Sigmoid colon (tissue), 7 donors: ENCODE measurements around the gene IRS4. TPM values are rescaled to one million over a fixed set of nuclear protein-coding genes. Genes with fewer than 3 reads are reported as not detected.
A peak's percentile ranks its signal among the peaks of the same experiment; 100 is the strongest.

Experiments used
- DNase-seq: peaks from one replicate; pipeline ENCODE4 v3.0.0-alpha.2; 2019
- H3K27ac ChIP-seq, 4 donors: fragments of 200-600 bp; sonication (generic); one replicate each; pipeline ENCODE4 v1.5.1; 2016 to 2019; ENCODE audit warnings: mild to moderate bottlenecking in 1 of 4
- H3K27me3 ChIP-seq, 3 donors: fragments of 200-600 bp; sonication (generic); one replicate each; pipeline ENCODE4 v1.5.1; 2019; ENCODE audit warnings: mild to moderate bottlenecking in 1 of 3
- H3K36me3 ChIP-seq, 4 donors: fragments of 200-600 bp; sonication (generic); one replicate each; pipeline ENCODE4 v1.5.1; 2016 to 2019
- H3K4me1 ChIP-seq, 4 donors: fragments of 200-600 bp; sonication (generic); one replicate each; pipeline ENCODE4 v1.5.1; 2017 to 2019
- H3K4me3 ChIP-seq, 4 donors: fragments of 200-600 bp; sonication (generic); one replicate each; pipeline ENCODE4 v1.5.1; 2017 to 2019; ENCODE audit warnings: mild to moderate bottlenecking in 2 of 4, moderate library complexity in 1 of 4
- H3K9me3 ChIP-seq, 4 donors: fragments of 200-600 bp in 3 of 4; sonication (generic) in 3 of 4; one replicate each; pipeline versions ENCODE4 v1.5.1 to v1.6.1; 2013 to 2019
- CTCF ChIP-seq, 4 experiments: fragments of 450-650 bp in 3 of 4; fragments of 200-600 bp in 1 of 4; IDR thresholded peaks; one replicate each; pipeline ENCODE4 v1.5.1; 2016 to 2019; ENCODE audit warnings: antibody characterized with exemption in 4 of 4, mild to moderate bottlenecking in 3 of 4, moderate library complexity in 2 of 4
- EP300 ChIP-seq, 4 donors: sonication (generic); formaldehyde crosslinking; IDR thresholded peaks; one replicate each; pipeline ENCODE4 v1.6.1; 2017; ENCODE audit warnings: antibody characterized with exemption in 4 of 4
- POLR2A ChIP-seq, 2 donors: fragments of 450-650 bp; IDR thresholded peaks; one replicate each; pipeline ENCODE4 v1.6.1; 2016; ENCODE audit warnings: antibody characterized with exemption in 2 of 2, mild to moderate bottlenecking in 2 of 2, moderate library complexity in 2 of 2
- POLR2AphosphoS5 ChIP-seq, 4 donors: sonication (generic); formaldehyde crosslinking; IDR thresholded peaks; one replicate each; pipeline ENCODE4 v1.6.1; 2017; ENCODE audit warnings: antibody characterized with exemption in 4 of 4
- WGBS, 2 donors: extraction: QIAGEN DNeasy Blood & Tissue Kit; methylation state at CpG; one replicate each; pipeline ENCODE4 v1.1.7; 2013; 5-methylcytosine and 5-hydroxymethylcytosine counted together
- intact Hi-C: fragments of 100-400 bp; cut with DNase I; formaldehyde crosslinking; loops from one replicate; pipeline ENCODE4 v1.15.1; 2023
- polyA plus RNA-seq, 3 donors: library from polyadenylated mRNA; stranded (reverse); fragments of 200-250 nt; gene quantifications; one replicate each; pipeline ENCODE4 v1.2.3, GENCODE V29; 2013
- total RNA-seq, 4 donors: library from RNA; depleted of rRNA; stranded (reverse); fragments of >200 nt; gene quantifications; one replicate each; pipeline ENCODE4 v1.1.0, GENCODE V29; 2016
- donor health status: healthy with polysubstance abuse.
- donor health status: Bipolar disorder and iron deficiency.
- donor health status: healthy.

IRS4 gene
- total and polyA plus RNA-seq, 7 donors: not detected

GRCh38 chrX:108737754-108738153 lies 1.4 kb upstream of the IRS4 start:
- intact Hi-C loops: no loop called here
- no peak for DNase-seq

DNA sequence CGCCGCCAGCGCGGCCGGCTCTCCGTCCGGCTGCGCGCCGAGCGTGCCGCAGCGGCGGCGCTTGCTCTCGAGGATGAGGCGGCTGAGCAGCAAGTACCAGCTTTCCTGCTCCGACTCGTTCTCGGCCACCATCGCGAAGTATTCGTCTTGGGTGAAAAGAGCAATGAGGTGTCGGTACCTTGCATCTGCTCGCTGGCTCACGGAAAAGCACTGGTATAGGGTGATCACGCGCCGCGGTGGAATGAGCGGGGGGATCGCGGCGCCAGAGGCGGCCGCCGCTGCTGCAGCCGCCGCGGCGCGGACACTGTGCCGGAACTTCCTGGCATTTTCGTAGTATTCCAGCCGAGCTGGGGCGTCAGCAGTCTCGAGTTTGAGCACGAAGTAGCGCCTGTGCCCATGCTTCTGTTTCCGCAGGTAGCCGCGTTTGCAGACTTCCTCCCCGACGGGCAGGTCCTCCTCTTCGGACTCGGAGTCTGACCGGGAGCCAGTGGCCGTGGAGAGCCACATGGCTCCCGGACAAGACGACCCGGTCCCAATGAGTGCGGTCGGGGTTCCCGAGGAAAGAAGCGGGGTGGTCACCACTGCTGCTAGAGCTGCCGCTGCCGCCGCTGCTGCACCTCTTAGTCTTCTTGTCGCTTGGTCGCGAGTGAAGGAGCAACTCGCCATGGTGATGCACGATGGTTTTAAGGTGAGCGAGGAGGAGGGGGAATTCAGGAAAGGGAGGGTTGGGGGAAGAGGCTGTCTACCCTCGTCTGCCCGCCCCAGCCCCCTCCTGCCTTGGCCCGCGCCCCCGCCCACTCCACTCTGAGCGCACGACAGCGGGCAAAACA lies 469 bp downstream of the IRS4 start:
- Histone ChIP-seq H3K4me3 (peak overlapping the region; percentile 14 to 45 (median 34)), H3K9me3 (no peaks in the 10 kb centered on the region), H3K27me3 (peaks cover 18 to 79% (median 21%) of the 10 kb centered on the region in 3 donors), H3K36me3 (no peaks in the 10 kb centered on the region), H3K27ac (no peak overlapping the region), H3K4me1 (peaks cover 0 to 15% (median 5%) of the 10 kb centered on the region in 4 donors)
- 1 to 3% methylated on average over 82 of the region's 82 CpGs for WGBS, 2 donors
- intact Hi-C loops: no loop called here
- TF ChIP-seq POLR2A (IDR thresholded peaks at IDR 0.05) (no peak), EP300 (IDR thresholded peaks at IDR 0.05) (no peak), CTCF (IDR thresholded peaks at IDR 0.05) (no peak), POLR2AphosphoS5 (IDR thresholded peaks at IDR 0.05) (no peak)
- DNase-seq: no peak

More at GRCh38 chrX:108737754-108738153, 1.4 kb upstream of the IRS4 start:
- H3K36me3 ChIP-seq: no peaks in the 10 kb centered on the region
- 20 to 32% methylated on average over 5 of the region's 5 CpGs for WGBS, 2 donors
- peaks cover 0 to 15% (median 5%) of the 10 kb centered on the region in 4 donors for H3K4me1 ChIP-seq
- no peaks in the 10 kb centered on the region for H3K9me3 ChIP-seq
- TF ChIP-seq EP300 (IDR thresholded peaks at IDR 0.05): no peak
- no peak overlapping the region for H3K4me3 ChIP-seq
- peaks cover 17 to 68% (median 18%) of the 10 kb centered on the region in 3 donors for H3K27me3 ChIP-seq
- H3K27ac ChIP-seq: no peak overlapping the region

GRCh38 chrX:108735091-108735678 lies 1.2 kb downstream of the IRS4 start:
- no peak overlapping the region for H3K27ac ChIP-seq
- H3K27me3 ChIP-seq: peaks cover 18 to 73% (median 21%) of the 10 kb centered on the region in 3 donors
- no peak for DNase-seq
- WGBS, 2 donors: 4 to 5% methylated on average over 36 of the region's 36 CpGs
- H3K4me1 ChIP-seq: peaks cover 0 to 15% (median 5%) of the 10 kb centered on the region in 4 donors
- no peaks in the 10 kb centered on the region for H3K36me3 ChIP-seq
- H3K4me3 ChIP-seq: peak overlapping the region in 2 of 4 donors; percentile 35 to 45
- intact Hi-C loops: no loop called here
- TF ChIP-seq EP300 (IDR thresholded peaks at IDR 0.05): no peak
- no peaks in the 10 kb centered on the region for H3K9me3 ChIP-seq

DNA sequence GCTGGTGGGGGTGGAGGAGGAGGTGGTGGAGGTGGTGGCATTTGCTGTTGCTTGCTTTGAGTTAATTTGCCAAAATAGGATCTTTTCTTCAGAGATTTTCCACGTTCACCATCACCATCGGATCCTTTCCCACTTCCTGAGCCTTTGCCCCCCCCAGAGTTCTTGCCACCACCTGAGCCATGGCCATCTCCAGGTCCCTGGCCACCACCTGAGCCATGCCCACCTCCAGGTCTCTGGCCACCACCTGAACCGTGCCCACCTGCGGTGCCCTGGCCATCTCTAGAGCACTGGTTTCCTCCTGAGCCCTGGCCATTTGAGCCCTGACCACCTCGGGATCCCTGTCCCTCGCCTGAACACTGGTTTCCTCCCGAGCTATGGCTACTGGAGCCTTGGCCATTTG lies 1.9 kb downstream of the IRS4 start:
- H3K27me3 ChIP-seq: peaks cover 18 to 66% (median 21%) of the 10 kb centered on the region in 3 donors
- WGBS, 2 donors: 63% methylated on average over 7 of the region's 7 CpGs
- H3K4me3 ChIP-seq: no peak overlapping the region
- intact Hi-C loops: no loop called here
- no peaks in the 10 kb centered on the region for H3K9me3 ChIP-seq
- peaks cover 0 to 15% (median 5%) of the 10 kb centered on the region in 4 donors for H3K4me1 ChIP-seq
- no peak for DNase-seq
- no peak for TF ChIP-seq POLR2A (IDR thresholded peaks at IDR 0.05)
- TF ChIP-seq EP300 (IDR thresholded peaks at IDR 0.05): no peak
- TF ChIP-seq CTCF (IDR thresholded peaks at IDR 0.05): no peak
- no peak for TF ChIP-seq POLR2AphosphoS5 (IDR thresholded peaks at IDR 0.05)
- no peaks in the 10 kb centered on the region for H3K36me3 ChIP-seq
- no peak overlapping the region for H3K27ac ChIP-seq

GRCh38 chrX:108732630-108733321 lies 3.6 kb downstream of the IRS4 start:
- no peak for TF ChIP-seq POLR2A (IDR thresholded peaks at IDR 0.05)
- TF ChIP-seq EP300 (IDR thresholded peaks at IDR 0.05): no peak
- TF ChIP-seq POLR2AphosphoS5 (IDR thresholded peaks at IDR 0.05): no peak
- TF ChIP-seq CTCF (IDR thresholded peaks at IDR 0.05): no peak
- Histone ChIP-seq H3K27me3 (peaks cover 13 to 57% (median 18%) of the 10 kb centered on the region in 3 donors), H3K27ac (no peak overlapping the region), H3K4me3 (no peak overlapping the region), H3K9me3 (no peaks in the 10 kb centered on the region), H3K4me1 (peaks cover 0 to 15% (median 5%) of the 10 kb centered on the region in 4 donors), H3K36me3 (no peaks in the 10 kb centered on the region)
- DNase-seq: no peak
- intact Hi-C loops: no loop called here
- 6 to 8% methylated on average over 39 of the region's 39 CpGs for WGBS, 2 donors
